HEK293 (cell line): Measurements from ENCODE around the gene TMEM187.

ENCODE experiments used
- BCL11B ChIP-seq: fragments of 450-650 bp; formaldehyde crosslinking; IDR thresholded peaks from 2 replicates; pipeline ENCODE4 v1.5.1; 2016; ENCODE audit warnings: low read depth, missing biosample characterization, missing genetic modification characterization
- BCL6B ChIP-seq: fragments of 450-650 bp; formaldehyde crosslinking; IDR thresholded peaks from 2 replicates; pipeline ENCODE4 v1.5.1; 2017; ENCODE audit warnings: missing biosample characterization, missing genetic modification characterization
- FEZF1 ChIP-seq: fragments of 450-650 bp; formaldehyde crosslinking; IDR thresholded peaks from 2 replicates; pipeline ENCODE4 v1.5.1; 2016; ENCODE audit warnings: missing biosample characterization, missing genetic modification characterization
- IKZF3 ChIP-seq: fragments of 450-650 bp; IDR thresholded peaks from 2 replicates; pipeline ENCODE4 v1.5.0; 2018; ENCODE audit warnings: missing biosample characterization, mild to moderate bottlenecking, missing genetic modification characterization, moderate library complexity
- OVOL3 ChIP-seq: fragments of 450-650 bp; formaldehyde crosslinking; IDR thresholded peaks from 2 replicates; pipeline ENCODE4 v1.5.1; 2016; ENCODE audit warnings: missing biosample characterization, missing genetic modification characterization
- PRDM1 ChIP-seq: fragments of 450-650 bp; formaldehyde crosslinking; IDR thresholded peaks from 2 replicates; pipeline ENCODE4; 2016; ENCODE audit warnings: missing biosample characterization, missing genetic modification characterization
- SCRT2 ChIP-seq: fragments of 450-650 bp; formaldehyde crosslinking; IDR thresholded peaks from 2 replicates; pipeline ENCODE4 v1.5.1; 2016; ENCODE audit warnings: missing biosample characterization, missing genetic modification characterization
- TRIM28 ChIP-seq: IDR thresholded peaks from 2 replicates; pipeline ENCODE4 v1.6.1; 2011; ENCODE audit warnings: low read length, control low read depth, borderline replicate concordance
- YY2 ChIP-seq: fragments of 450-650 bp; formaldehyde crosslinking; IDR thresholded peaks from 2 replicates; pipeline ENCODE4 v1.5.1; 2016; ENCODE audit warnings: missing biosample characterization, missing genetic modification characterization
- ZBTB20 ChIP-seq: fragments of 450-650 bp; formaldehyde crosslinking; IDR thresholded peaks from 2 replicates; pipeline ENCODE4 v1.5.1; 2016; ENCODE audit warnings: missing biosample characterization, missing genetic modification characterization
- ZBTB44 ChIP-seq: fragments of 450-650 bp; IDR thresholded peaks from 2 replicates; pipeline ENCODE4 v1.5.1; 2018; ENCODE audit warnings: missing biosample characterization, mild to moderate bottlenecking, missing genetic modification characterization
- ZBTB6 ChIP-seq: fragments of 450-650 bp; formaldehyde crosslinking; IDR thresholded peaks from 2 replicates; pipeline ENCODE4 v1.5.1; 2017; ENCODE audit warnings: missing biosample characterization, missing genetic modification characterization
- ZFP41 ChIP-seq: fragments of 450-650 bp; formaldehyde crosslinking; IDR thresholded peaks from 2 replicates; pipeline ENCODE4 v1.5.1; 2016; ENCODE audit warnings: missing biosample characterization, missing genetic modification characterization, borderline replicate concordance
- ZIC2 ChIP-seq: fragments of 450-650 bp; formaldehyde crosslinking; IDR thresholded peaks from 2 replicates; pipeline ENCODE4 v1.5.1; 2016; ENCODE audit warnings: missing biosample characterization, missing genetic modification characterization
- ZNF132 ChIP-seq: fragments of 450-650 bp; formaldehyde crosslinking; IDR thresholded peaks from 2 replicates; pipeline ENCODE4 v1.5.1; 2017; ENCODE audit warnings: missing biosample characterization, missing genetic modification characterization, borderline replicate concordance
- ZNF155 ChIP-seq: fragments of 450-650 bp; formaldehyde crosslinking; IDR thresholded peaks from 2 replicates; pipeline ENCODE4 v1.5.1; 2016; ENCODE audit warnings: missing biosample characterization, missing genetic modification characterization
- ZNF175 ChIP-seq: fragments of 450-650 bp; formaldehyde crosslinking; IDR thresholded peaks from 2 replicates; pipeline ENCODE4 v1.5.1; 2016; ENCODE audit warnings: missing biosample characterization, missing genetic modification characterization
- ZNF341 ChIP-seq: fragments of 450-650 bp; formaldehyde crosslinking; IDR thresholded peaks from 2 replicates; pipeline ENCODE4; 2016; ENCODE audit warnings: low read depth, missing biosample characterization, missing genetic modification characterization
- ZNF391 ChIP-seq: fragments of 450-650 bp; formaldehyde crosslinking; IDR thresholded peaks from 2 replicates; pipeline ENCODE4 v1.5.1; 2016; ENCODE audit warnings: low read depth, missing biosample characterization, missing genetic modification characterization, borderline replicate concordance
- ZNF416 ChIP-seq: fragments of 450-650 bp; formaldehyde crosslinking; IDR thresholded peaks from 2 replicates; pipeline ENCODE4 v1.5.1; 2016; ENCODE audit warnings: missing biosample characterization, missing genetic modification characterization
- ZNF514 ChIP-seq: fragments of 450-650 bp; formaldehyde crosslinking; IDR thresholded peaks from 2 replicates; pipeline ENCODE4 v1.5.1; 2016; ENCODE audit warnings: missing biosample characterization, missing genetic modification characterization
- ZNF555 ChIP-seq: fragments of 450-650 bp; formaldehyde crosslinking; conservative IDR thresholded peaks from 2 replicates; pipeline ENCODE4 v1.5.1; 2017; ENCODE audit warnings: missing biosample characterization, mild to moderate bottlenecking, missing genetic modification characterization, inconsistent platforms
- ZNF571 ChIP-seq: fragments of 450-650 bp; formaldehyde crosslinking; IDR thresholded peaks from 2 replicates; pipeline ENCODE4 v1.5.0; 2017; ENCODE audit warnings: missing biosample characterization, missing genetic modification characterization
- ZNF768 ChIP-seq: fragments of 450-650 bp; formaldehyde crosslinking; IDR thresholded peaks from 2 replicates; pipeline ENCODE4 v1.5.1; 2018; ENCODE audit warnings: missing biosample characterization, mild to moderate bottlenecking, missing genetic modification characterization
- ZNF785 ChIP-seq: fragments of 450-650 bp; formaldehyde crosslinking; IDR thresholded peaks from 2 replicates; pipeline ENCODE4 v1.5.1; 2016; ENCODE audit warnings: missing biosample characterization, missing genetic modification characterization
- ZSCAN23 ChIP-seq: fragments of 450-650 bp; formaldehyde crosslinking; IDR thresholded peaks from 2 replicates; pipeline ENCODE4 v1.5.1; 2016; ENCODE audit warnings: missing biosample characterization, missing genetic modification characterization
- ZXDB ChIP-seq: fragments of 450-650 bp; formaldehyde crosslinking; IDR thresholded peaks from 2 replicates; pipeline ENCODE4 v1.5.1; 2016; ENCODE audit warnings: missing biosample characterization, missing genetic modification characterization
- TF ChIP-seq, protein P1 (sequence below): fragments of 450-650 bp; formaldehyde crosslinking; IDR thresholded peaks from 2 replicates; pipeline ENCODE4 v1.5.1; 2016; ENCODE audit warnings: missing biosample characterization, missing genetic modification characterization
- TF ChIP-seq, protein P2 (sequence below): fragments of 450-650 bp; formaldehyde crosslinking; IDR thresholded peaks from 2 replicates; pipeline ENCODE4 v1.5.1; 2016; ENCODE audit warnings: missing biosample characterization, missing genetic modification characterization
- TF ChIP-seq, protein P3 (sequence below): fragments of 450-650 bp; formaldehyde crosslinking; IDR thresholded peaks from 2 replicates; pipeline ENCODE4 v1.5.1; 2016; ENCODE audit warnings: missing biosample characterization, missing genetic modification characterization

TMEM187 gene

DNA sequence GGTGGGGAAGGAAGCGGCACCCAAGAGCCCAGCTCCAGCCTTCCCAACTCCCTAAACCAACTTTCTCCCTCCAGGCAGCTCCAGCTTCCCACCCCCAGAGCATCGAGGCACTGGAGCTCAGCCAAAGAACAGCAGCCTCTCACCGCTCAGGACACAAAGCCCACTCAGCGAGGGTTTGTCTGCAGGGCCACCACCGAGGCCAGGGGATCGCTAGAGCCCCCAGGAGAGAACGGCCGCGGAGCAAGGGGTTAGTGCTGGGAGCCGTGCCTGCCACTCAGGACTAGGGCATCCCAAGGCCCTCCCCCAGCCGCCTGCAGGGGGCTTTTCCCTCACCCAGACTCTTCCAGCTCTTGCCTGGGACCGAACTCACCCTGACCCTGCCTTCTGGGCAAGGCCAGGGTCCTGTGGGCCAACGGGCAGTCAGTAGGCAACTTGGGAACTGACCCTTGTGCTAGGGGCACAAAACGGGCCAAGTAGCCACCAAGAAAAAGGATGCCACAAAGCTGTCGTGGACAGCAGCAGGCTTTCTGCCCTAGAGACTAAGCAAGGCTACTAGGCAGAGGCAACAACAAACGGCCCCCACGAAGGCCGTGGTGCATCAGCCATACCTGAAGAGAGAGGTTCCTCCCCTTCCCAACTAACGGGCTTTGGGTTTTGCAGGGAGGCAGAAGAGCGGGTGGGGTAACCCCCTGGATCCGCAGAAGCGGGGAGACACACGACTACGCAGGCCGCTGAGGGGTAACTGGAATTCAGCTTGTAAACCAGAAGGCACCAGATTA, 3.2 kb upstream of the TMEM187 start (continued):
- TF ChIP-seq, protein P1, sequence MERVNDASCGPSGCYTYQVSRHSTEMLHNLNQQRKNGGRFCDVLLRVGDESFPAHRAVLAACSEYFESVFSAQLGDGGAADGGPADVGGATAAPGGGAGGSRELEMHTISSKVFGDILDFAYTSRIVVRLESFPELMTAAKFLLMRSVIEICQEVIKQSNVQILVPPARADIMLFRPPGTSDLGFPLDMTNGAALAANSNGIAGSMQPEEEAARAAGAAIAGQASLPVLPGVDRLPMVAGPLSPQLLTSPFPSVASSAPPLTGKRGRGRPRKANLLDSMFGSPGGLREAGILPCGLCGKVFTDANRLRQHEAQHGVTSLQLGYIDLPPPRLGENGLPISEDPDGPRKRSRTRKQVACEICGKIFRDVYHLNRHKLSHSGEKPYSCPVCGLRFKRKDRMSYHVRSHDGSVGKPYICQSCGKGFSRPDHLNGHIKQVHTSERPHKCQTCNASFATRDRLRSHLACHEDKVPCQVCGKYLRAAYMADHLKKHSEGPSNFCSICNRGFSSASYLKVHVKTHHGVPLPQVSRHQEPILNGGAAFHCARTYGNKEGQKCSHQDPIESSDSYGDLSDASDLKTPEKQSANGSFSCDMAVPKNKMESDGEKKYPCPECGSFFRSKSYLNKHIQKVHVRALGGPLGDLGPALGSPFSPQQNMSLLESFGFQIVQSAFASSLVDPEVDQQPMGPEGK (tag by site-specific recombination) = peak; percentile 12; the same call in 1 of the 2 replicates
- TF ChIP-seq ZNF391 (no peak), ZFP41 (tag by site-specific recombination) (no peak), YY2 (tag by site-specific recombination) (no peak), ZNF785 (tag by site-specific recombination) (no peak), ZBTB20 (0 out of 2 replicates have a peak, but pooled peaks have one; percentile 11), ZNF416 (tag by site-specific recombination) (no peak), ZIC2 (tag by site-specific recombination) (peak; percentile 62), ZBTB6 (tag by site-specific recombination) (peak; percentile 65; the same call in 1 of the 2 replicates), ZNF155 (tag by site-specific recombination) (no peak), ZNF555 (no peak), BCL11B (tag by site-specific recombination) (no peak), ZNF571 (tag by site-specific recombination) (no peak), OVOL3 (tag by site-specific recombination) (no peak), ZXDB (tag by site-specific recombination) (no peak), TRIM28 (no peak), ZNF768 (no peak), FEZF1 (tag by site-specific recombination) (no peak), IKZF3 (0 out of 2 replicates have a peak, but pooled peaks have one; percentile 33), SCRT2 (tag by site-specific recombination) (peak; percentile 77), ZNF132 (tag by site-specific recombination) (no peak), PRDM1 (no peak), ZNF341 (tag by site-specific recombination) (peak; percentile 44), ZNF175 (tag by site-specific recombination) (no peak), ZBTB44 (tag by site-specific recombination) (no peak), ZSCAN23 (no peak), ZNF514 (tag by site-specific recombination) (no peak), BCL6B (tag by site-specific recombination) (no peak)
- TF ChIP-seq, protein P2, sequence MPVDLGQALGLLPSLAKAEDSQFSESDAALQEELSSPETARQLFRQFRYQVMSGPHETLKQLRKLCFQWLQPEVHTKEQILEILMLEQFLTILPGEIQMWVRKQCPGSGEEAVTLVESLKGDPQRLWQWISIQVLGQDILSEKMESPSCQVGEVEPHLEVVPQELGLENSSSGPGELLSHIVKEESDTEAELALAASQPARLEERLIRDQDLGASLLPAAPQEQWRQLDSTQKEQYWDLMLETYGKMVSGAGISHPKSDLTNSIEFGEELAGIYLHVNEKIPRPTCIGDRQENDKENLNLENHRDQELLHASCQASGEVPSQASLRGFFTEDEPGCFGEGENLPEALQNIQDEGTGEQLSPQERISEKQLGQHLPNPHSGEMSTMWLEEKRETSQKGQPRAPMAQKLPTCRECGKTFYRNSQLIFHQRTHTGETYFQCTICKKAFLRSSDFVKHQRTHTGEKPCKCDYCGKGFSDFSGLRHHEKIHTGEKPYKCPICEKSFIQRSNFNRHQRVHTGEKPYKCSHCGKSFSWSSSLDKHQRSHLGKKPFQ (tag by site-specific recombination) = no peak
- TF ChIP-seq, protein P3, sequence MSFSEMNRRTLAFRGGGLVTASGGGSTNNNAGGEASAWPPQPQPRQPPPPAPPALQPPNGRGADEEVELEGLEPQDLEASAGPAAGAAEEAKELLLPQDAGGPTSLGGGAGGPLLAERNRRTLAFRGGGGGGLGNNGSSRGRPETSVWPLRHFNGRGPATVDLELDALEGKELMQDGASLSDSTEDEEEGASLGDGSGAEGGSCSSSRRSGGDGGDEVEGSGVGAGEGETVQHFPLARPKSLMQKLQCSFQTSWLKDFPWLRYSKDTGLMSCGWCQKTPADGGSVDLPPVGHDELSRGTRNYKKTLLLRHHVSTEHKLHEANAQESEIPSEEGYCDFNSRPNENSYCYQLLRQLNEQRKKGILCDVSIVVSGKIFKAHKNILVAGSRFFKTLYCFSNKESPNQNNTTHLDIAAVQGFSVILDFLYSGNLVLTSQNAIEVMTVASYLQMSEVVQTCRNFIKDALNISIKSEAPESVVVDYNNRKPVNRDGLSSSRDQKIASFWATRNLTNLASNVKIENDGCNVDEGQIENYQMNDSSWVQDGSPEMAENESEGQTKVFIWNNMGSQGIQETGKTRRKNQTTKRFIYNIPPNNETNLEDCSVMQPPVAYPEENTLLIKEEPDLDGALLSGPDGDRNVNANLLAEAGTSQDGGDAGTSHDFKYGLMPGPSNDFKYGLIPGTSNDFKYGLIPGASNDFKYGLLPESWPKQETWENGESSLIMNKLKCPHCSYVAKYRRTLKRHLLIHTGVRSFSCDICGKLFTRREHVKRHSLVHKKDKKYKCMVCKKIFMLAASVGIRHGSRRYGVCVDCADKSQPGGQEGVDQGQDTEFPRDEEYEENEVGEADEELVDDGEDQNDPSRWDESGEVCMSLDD (tag by site-specific recombination) = no peak
